C4-2B (cell line): Measurements from ENCODE around the gene PDZD2.
"Not testable (repeated sequence)": the region's sequence is repeated elsewhere in the genome, so short reads cannot be mapped to it uniquely, and the experiment has no call there.

Experiments
- H3K27ac ChIP-seq: fragments of 450-650 bp; 2 replicates; pipeline ENCODE4 v1.5.1; 2017
- ZFX ChIP-seq: fragments of 450-650 bp; IDR thresholded peaks from 2 replicates; pipeline ENCODE4 v1.6.1; 2017
- TF ChIP-seq, protein P1 (sequence below): fragments of 450-650 bp; conservative IDR thresholded peaks from 2 replicates; pipeline ENCODE4 v1.5.1; 2017; ENCODE audit warnings: mild to moderate bottlenecking

PDZD2 gene

DNA sequence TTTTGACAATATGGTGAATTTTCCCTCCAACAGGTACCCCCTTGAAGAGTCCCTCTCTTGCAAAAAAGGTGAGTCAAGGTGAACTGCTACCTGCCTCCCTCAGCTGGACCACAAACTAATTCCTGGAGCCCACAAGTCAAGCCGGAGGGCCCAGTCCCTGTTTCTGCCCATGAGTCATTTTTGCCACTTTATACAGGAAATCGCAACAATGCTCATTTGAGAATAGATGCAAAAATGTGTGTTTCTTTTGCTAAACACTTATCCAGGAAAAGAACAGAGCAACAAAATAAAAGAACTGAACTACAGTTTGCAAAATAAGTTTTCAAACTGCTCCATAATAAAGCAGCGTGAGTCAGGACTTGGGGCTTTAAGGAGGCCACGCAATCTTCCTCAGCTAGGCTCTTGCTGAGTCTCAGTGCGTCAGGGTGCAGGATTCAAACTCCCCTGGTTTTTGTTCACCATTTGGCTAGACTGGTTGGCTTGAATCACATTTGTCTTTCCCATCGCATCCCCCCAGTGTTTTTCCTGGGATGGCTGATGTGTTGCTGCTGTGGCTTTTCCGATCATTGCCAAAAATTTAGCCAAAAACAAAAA, 432.5 kb downstream of the PDZD2 start:
- TF ChIP-seq, protein P1, sequence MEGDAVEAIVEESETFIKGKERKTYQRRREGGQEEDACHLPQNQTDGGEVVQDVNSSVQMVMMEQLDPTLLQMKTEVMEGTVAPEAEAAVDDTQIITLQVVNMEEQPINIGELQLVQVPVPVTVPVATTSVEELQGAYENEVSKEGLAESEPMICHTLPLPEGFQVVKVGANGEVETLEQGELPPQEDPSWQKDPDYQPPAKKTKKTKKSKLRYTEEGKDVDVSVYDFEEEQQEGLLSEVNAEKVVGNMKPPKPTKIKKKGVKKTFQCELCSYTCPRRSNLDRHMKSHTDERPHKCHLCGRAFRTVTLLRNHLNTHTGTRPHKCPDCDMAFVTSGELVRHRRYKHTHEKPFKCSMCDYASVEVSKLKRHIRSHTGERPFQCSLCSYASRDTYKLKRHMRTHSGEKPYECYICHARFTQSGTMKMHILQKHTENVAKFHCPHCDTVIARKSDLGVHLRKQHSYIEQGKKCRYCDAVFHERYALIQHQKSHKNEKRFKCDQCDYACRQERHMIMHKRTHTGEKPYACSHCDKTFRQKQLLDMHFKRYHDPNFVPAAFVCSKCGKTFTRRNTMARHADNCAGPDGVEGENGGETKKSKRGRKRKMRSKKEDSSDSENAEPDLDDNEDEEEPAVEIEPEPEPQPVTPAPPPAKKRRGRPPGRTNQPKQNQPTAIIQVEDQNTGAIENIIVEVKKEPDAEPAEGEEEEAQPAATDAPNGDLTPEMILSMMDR: no peak
- TF ChIP-seq ZFX: no peak
- no peak overlapping the region for H3K27ac ChIP-seq

DNA sequence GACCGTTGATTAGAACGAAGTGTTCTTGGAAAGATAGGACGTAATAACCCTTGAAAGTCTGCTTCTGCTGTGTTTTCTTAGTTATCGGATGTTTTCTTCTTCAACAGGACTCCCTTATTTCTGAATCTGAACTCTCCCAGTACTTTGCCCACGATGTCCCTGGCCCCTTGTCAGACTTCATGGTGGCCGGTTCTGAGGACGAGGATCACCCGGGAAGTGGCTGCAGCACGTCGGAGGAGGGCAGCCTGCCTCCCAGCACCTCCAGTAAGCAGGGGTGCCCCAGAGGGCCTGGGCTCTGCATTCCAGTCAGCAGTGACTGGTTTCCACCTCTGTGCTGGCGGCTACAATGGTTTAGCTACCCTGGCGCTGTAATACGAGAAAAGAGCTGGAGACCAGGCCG, 433.1 kb downstream of the PDZD2 start:
- TF ChIP-seq ZFX: no peak
- TF ChIP-seq, protein P1: no peak

DNA sequence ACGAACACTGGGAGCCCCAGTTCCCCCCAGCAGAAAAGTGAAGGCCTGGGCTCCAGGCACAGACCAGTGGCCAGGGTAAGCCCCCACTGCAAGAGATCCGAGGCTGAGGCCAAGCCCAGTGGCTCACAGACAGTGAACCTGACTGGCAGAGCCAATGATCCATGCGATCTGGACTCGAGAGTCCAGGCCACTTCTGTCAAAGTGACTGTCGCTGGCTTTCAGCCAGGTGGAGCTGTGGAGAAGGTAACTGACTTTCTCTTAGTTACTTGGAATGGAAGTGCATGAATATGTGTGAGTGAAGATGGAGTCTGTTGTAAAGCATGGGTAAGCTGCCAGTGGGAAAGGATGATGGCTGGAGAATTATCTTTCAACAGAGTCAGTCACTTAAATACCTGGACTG, 435.5 kb downstream of the PDZD2 start:
- no peak for TF ChIP-seq ZFX
- TF ChIP-seq, protein P1: no peak
- no peak overlapping the region for H3K27ac ChIP-seq

More for the DNA sequence above, 433.1 kb downstream of the PDZD2 start:
- H3K27ac ChIP-seq: no peak overlapping the region

DNA sequence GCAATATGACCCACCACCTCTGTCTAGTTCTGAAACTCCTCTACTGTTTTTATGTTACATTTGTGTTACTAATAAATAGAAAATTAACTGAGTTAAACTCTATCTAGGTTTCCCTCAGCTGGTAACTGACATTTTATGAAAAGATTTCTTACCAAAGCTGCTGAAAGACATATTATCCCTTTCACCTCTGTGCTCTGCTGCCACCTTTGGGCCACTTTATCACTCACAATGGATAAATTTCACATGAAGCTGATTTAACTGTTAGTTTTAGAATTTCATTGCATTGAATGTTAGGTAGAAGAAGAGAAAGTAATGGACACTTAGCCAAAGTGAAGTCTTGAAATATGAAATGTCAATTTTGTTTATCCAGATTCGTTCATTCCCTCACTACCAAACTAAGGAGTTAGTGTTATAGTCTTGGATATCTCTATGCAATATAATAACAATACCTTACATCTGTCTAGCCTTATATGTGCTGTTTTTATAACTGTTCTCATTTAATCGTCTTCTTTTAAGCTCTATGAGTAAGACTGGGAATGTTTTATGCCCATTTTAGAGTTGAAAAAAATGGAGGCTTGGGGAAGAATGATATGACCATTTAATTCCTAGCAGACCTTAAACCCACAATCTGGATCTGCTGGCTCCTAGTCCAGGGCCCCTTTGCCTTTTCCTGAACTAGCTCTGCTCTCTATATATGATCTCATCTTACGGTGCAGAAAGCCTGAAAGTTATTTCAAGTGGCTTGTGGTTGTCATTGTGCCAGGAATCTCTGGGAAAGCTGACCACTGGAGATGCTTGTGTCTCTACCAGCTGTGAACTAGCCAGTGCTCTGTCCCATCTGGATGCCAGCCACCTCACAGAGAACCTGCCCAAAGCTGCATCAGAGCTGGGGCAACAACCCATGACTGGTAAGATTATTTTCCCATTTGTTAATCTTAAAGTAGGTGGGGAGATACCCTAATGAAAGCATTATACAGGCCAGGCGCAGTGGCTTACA, 438.1 kb downstream of the PDZD2 start:
- TF ChIP-seq, protein P1: peak; percentile 93
- no peak for TF ChIP-seq ZFX
- no peak overlapping the region for H3K27ac ChIP-seq

DNA sequence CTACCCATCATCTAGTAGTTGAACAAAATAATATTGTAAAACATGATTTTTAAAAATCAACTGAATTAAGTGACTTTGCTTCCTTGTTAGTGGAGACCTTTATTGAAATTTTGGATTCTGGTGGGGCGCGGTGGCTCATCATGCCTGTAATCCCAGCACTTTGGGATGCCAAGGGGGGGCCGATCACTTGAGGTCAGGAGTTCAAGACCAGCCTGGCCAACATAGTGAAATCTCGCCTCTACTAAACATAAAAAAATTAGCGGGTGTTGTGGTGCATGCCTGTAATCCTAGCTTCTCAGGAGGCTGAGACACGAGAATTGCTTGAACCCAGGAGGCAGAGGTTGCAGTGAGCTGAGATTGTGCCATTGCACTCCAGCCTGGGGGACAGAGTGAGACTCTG, 439.9 kb downstream of the PDZD2 start:
- H3K27ac ChIP-seq: not testable (repeated sequence)

DNA sequence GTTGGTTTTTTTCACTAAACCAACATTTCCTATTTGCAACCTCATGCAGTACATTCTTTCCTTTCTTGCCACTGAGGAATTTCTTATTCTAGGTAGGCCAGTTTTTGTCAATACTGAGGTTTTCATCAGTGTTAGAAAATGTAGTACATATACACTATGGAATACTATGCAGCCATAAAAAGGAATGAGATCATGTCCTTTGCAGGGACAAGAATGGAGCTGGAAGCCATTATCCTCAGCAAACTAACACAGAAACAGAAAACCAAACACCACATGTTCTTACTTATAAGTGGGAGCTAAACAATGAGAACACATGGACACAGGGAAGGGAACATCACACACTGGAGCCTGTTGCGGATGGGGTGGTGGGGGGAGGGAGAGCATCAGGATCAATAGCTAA, 441.6 kb downstream of the PDZD2 start:
- H3K27ac ChIP-seq: not testable (repeated sequence)

DNA sequence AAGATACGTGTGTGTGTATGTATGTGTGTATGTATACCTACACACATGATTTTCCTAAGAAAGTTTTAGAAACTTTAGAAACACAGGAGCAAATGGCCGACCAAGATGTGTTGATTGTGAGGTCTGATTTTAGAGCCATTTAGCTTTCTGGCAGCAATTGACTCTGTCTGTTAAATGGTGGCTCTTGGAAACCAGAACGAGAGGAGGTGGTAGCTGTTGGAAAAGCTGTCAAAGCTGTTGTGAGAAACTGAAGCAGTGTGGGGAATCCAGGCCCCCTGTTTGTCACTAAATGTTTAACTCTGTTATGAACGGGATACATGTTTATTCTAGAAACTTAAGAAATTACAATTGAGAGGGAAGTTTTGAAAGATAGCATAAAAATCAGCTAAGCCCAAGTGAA, 443.8 kb downstream of the PDZD2 start:
- TF ChIP-seq, protein P1: no peak
- no peak for TF ChIP-seq ZFX
- no peak overlapping the region for H3K27ac ChIP-seq

DNA sequence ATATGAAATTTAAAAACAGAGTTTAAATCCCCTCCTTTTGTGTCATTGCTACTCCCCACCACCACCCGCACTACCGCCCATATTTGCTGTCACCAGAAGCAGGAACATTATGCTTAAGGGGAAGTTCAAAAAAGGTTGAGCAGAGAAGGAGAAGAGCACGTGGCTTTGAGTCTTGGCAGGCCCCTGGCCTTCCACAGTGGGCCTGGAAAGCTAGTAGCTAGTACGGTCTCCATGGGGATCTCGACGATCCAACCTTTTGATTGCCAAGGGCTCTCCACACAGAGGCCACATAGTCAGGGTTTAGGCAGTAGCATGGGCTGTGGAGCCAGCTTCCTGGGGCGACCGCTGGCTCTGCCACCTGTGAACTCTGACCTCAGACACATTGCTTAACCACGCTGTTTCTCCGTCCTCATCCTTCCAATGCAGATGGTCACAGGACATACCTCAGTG, 445.1 kb downstream of the PDZD2 start:
- TF ChIP-seq ZFX: no peak
- TF ChIP-seq, protein P1: no peak
- H3K27ac ChIP-seq: no peak overlapping the region
